Measurements from ENCODE around the gene GOLPH3.

Gene GOLPH3

DNA sequence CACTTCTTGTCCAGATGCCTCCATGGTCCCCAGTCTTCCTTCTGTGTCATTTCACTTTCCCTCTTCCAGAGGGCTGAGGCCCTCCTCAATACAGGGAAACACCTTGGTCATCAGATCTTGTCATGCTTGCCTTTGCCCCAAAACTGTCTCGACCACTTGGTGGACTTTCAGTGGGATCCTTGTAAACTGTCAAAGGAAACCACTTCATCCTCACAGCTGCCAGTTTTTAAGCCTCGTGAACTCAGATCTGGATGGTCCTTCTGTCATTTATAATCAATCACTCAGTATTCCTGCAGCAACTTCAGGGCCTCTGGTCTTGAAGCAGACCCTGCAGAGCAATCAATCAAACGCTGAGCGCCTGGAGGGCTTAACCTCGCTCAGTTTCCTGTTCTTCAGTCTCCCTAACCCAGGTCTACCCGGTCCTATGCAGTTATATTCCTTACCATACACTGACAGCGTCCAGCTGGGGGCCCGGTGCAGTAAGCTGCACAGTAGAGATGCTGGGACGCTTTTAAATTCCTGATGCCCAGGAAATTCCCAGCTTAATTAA is 74.6 kb downstream of the GOLPH3 start:
- Histone ChIP-seq H3K27me3 (ENCODE audit: insufficient read depth, low read depth, severe bottlenecking) (no peaks in the 10 kb centered on the region), H3K27ac (peak overlapping the region; percentile 73), H3K36me3 (peaks cover 36% of the 10 kb centered on the region), H3K9me3 (ENCODE audit: severe bottlenecking) (no peaks in the 10 kb centered on the region), H3K4me3 (ENCODE audit: low read depth, low read length) (no peak overlapping the region)
- TF ChIP-seq, protein P1, sequence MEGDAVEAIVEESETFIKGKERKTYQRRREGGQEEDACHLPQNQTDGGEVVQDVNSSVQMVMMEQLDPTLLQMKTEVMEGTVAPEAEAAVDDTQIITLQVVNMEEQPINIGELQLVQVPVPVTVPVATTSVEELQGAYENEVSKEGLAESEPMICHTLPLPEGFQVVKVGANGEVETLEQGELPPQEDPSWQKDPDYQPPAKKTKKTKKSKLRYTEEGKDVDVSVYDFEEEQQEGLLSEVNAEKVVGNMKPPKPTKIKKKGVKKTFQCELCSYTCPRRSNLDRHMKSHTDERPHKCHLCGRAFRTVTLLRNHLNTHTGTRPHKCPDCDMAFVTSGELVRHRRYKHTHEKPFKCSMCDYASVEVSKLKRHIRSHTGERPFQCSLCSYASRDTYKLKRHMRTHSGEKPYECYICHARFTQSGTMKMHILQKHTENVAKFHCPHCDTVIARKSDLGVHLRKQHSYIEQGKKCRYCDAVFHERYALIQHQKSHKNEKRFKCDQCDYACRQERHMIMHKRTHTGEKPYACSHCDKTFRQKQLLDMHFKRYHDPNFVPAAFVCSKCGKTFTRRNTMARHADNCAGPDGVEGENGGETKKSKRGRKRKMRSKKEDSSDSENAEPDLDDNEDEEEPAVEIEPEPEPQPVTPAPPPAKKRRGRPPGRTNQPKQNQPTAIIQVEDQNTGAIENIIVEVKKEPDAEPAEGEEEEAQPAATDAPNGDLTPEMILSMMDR (IDR thresholded peaks at IDR 0.05; ENCODE audit: low read depth, low read length): no peak
- peak; percentile 77 for DNase-seq

DNA sequence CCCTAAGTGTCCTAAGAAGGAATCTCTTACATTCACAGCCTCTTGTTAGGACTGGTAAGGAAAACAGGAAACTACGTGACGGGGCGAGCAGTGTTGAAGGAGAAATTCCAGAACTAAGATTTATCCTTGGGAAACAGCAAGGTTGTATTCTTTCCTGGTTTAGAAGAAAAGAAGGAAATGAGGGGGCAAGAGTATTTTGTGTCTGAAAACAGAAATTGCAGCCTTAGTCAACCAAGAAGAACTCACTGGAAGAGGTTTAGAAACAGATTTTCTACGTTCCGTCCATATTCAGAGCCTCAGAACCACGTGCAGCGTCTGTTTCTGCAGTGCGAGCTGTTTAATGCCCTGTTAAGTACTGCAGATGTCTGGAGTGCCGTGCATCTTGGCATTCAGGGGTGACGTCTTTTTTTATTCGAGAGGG is 75.2 kb downstream of the GOLPH3 start:
- DNase-seq: no peak
- no peaks in the 10 kb centered on the region for H3K9me3 ChIP-seq (ENCODE audit: severe bottlenecking)
- H3K4me3 ChIP-seq (ENCODE audit: low read depth, low read length): no peak overlapping the region
- peak overlapping the region; percentile 73 for H3K27ac ChIP-seq
- TF ChIP-seq, protein P1 (IDR thresholded peaks at IDR 0.05; ENCODE audit: low read depth, low read length): no peak
- H3K27me3 ChIP-seq (ENCODE audit: insufficient read depth, low read depth, severe bottlenecking): no peaks in the 10 kb centered on the region
- peaks cover 32% of the 10 kb centered on the region for H3K36me3 ChIP-seq

GRCh38 chr5:32098291-32098690 is 75.8 kb downstream of the GOLPH3 start:
- no peak overlapping the region for H3K4me3 ChIP-seq (ENCODE audit: low read depth, low read length)
- peak overlapping the region; percentile 73 for H3K27ac ChIP-seq
- H3K27me3 ChIP-seq (ENCODE audit: insufficient read depth, low read depth, severe bottlenecking): no peaks in the 10 kb centered on the region
- no peaks in the 10 kb centered on the region for H3K9me3 ChIP-seq (ENCODE audit: severe bottlenecking)
- DNase-seq: peak; percentile 58
- peaks cover 26% of the 10 kb centered on the region for H3K36me3 ChIP-seq
- TF ChIP-seq, protein P1 (IDR thresholded peaks at IDR 0.05; ENCODE audit: low read depth, low read length): no peak

DNA sequence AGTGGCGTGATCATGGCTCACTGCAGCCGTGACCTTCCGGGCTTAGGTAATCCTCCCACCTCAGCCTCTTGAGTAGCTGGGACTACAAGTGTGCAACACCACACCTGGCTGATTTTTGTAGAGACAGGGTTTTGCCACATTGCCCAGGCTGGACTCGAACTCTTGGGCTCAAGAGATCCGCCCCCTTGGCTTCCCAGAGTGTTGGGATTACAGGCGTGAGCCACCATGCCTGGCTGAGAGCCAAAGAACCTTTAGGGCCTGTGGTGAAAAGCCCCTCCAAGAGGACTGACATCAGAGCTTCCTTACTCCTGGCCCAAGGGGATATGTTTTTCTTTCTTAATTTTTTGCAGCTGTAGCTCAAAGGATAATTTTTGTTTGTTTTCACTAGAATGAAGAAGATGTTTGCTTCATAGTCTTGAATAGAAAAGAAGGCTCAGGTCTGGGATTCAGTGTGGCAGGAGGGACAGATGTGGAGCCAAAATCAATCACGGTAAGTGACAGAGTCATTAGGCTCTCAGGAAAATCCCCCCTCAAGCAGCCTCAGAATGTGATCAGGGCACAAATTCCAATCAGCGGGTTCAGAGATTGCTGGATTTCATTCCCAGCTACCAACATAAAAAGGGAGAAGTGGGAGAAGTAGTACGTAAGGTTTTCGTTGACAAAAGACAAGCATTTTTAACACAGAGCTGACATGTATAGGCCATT is 77.1 kb downstream of the GOLPH3 start:
- Histone ChIP-seq H3K4me3 (ENCODE audit: low read depth, low read length) (no peak overlapping the region), H3K27me3 (ENCODE audit: insufficient read depth, low read depth, severe bottlenecking) (no peaks in the 10 kb centered on the region), H3K9me3 (ENCODE audit: severe bottlenecking) (no peaks in the 10 kb centered on the region), H3K27ac (peak overlapping the region; percentile 73), H3K36me3 (peaks cover 17% of the 10 kb centered on the region)
- DNase-seq: peak; percentile 79
- TF ChIP-seq, protein P1 (IDR thresholded peaks at IDR 0.05; ENCODE audit: low read depth, low read length): no peak

- TF ChIP-seq, protein P1 (IDR thresholded peaks at IDR 0.05; ENCODE audit: low read depth, low read length): no peak
These were observed 78.9 kb downstream of the GOLPH3 start for GRCh38 chr5:32095261-32095671.

More at GRCh38 chr5:32095261-32095671, 78.9 kb downstream of the GOLPH3 start:
- no peaks in the 10 kb centered on the region for H3K9me3 ChIP-seq (ENCODE audit: severe bottlenecking)
- no peak for DNase-seq
- H3K36me3 ChIP-seq: peaks cover 3% of the 10 kb centered on the region
- H3K27ac ChIP-seq: no peak overlapping the region
- H3K4me3 ChIP-seq (ENCODE audit: low read depth, low read length): no peak overlapping the region
- H3K27me3 ChIP-seq (ENCODE audit: insufficient read depth, low read depth, severe bottlenecking): no peaks in the 10 kb centered on the region
